Stomach (tissue), 9 donors: Measurements from ENCODE around the gene INS. TPM values are rescaled to one million over a fixed set of nuclear protein-coding genes. Genes with fewer than 3 reads are reported as not detected.

Experiments
- DNase-seq, 2 donors: peaks; one replicate each; pipeline versions ENCODE4 v3.0.0 to v3.0.0-alpha.2; 2013 to 2019
- H3K27ac ChIP-seq, 5 donors: fragments of 200-600 bp in 4 of 5; sonication (generic) in 4 of 5; one replicate each; pipeline ENCODE4 v1.5.1; 2013 to 2019; ENCODE audit warnings: mild to moderate bottlenecking in 1 of 5, moderate library complexity in 1 of 5
- H3K27me3 ChIP-seq, 3 donors: fragments of 200-600 bp; sonication (generic); one replicate each; pipeline ENCODE4 v1.5.1; 2017 to 2019; ENCODE audit warnings: mixed run types in 1 of 3
- H3K36me3 ChIP-seq, 4 donors: fragments of 200-600 bp; sonication (generic); 1 replicate in 3 of 4; 2 replicates in 1 of 4; pipeline ENCODE4 v1.5.1; 2016 to 2019
- H3K4me1 ChIP-seq, 4 donors: fragments of 200-600 bp; sonication (generic); one replicate each; pipeline ENCODE4 v1.5.1; 2016 to 2019
- H3K4me3 ChIP-seq, 4 donors: fragments of 200-600 bp; sonication (generic) in 3 of 4; one replicate each; pipeline ENCODE4 v1.5.1; 2016 to 2019; ENCODE audit warnings: mild to moderate bottlenecking in 1 of 4
- H3K9me3 ChIP-seq, 4 donors: fragments of 200-600 bp; sonication (generic); one replicate each; pipeline ENCODE4 v1.5.1; 2016 to 2019
- EP300 ChIP-seq: sonication (generic); formaldehyde crosslinking; IDR thresholded peaks from one replicate; pipeline ENCODE4 v1.6.1; 2017; ENCODE audit warnings: antibody characterized with exemption
- POLR2A ChIP-seq, 4 donors: fragments of 450-650 bp; IDR thresholded peaks; one replicate each; pipeline ENCODE4 v1.6.1; 2016; ENCODE audit warnings: antibody characterized with exemption in 4 of 4, control low read depth in 2 of 4, mild to moderate bottlenecking in 1 of 4, moderate library complexity in 1 of 4
- POLR2AphosphoS5 ChIP-seq, 3 donors: sonication (generic); formaldehyde crosslinking; IDR thresholded peaks; one replicate each; pipeline ENCODE4 v1.6.1; 2016; ENCODE audit warnings: antibody characterized with exemption in 3 of 3
- WGBS, 5 donors: extraction: QIAGEN DNeasy Blood & Tissue Kit in 3 of 5; methylation state at CpG; one replicate each; pipeline versions ENCODE4 v1.1.5 to v1.1.7; 2013 to 2018; 5-methylcytosine and 5-hydroxymethylcytosine counted together
- intact Hi-C: fragments of 100-400 bp; cut with DNase I; formaldehyde crosslinking; loops from one replicate; pipeline ENCODE4 v1.15.1; 2023; ENCODE audit warnings: low total_unique reads
- polyA plus RNA-seq, 3 donors: library from polyadenylated mRNA; stranded (reverse); fragments of 200-250 nt; gene quantifications; one replicate each; pipeline ENCODE4 v1.2.3, GENCODE V29; 2013
- total RNA-seq, 5 donors: library from RNA; depleted of rRNA; stranded (reverse); fragments of >200 nt; gene quantifications; one replicate each; pipeline versions ENCODE4 v1.1.0 to v1.2.3, GENCODE V29; 2014 to 2016
- TF ChIP-seq, protein P1 (sequence below), 7 experiments: fragments of 450-650 bp in 4 of 7; fragments of 200-600 bp in 3 of 7; sonication (generic) in 3 of 7; IDR thresholded peaks; one replicate each; pipeline ENCODE4 v1.5.1; 2016 to 2019; ENCODE audit warnings: antibody characterized with exemption in 7 of 7, control low read depth in 2 of 7, mild to moderate bottlenecking in 1 of 7
- donor health status: healthy with polysubstance abuse.
- donor health status: Bipolar disorder and iron deficiency.
- donor health status: healthy.

INS gene
- total and polyA plus RNA-seq, 8 donors, result 7.2 to 37.6 TPM; not detected in 6

DNA sequence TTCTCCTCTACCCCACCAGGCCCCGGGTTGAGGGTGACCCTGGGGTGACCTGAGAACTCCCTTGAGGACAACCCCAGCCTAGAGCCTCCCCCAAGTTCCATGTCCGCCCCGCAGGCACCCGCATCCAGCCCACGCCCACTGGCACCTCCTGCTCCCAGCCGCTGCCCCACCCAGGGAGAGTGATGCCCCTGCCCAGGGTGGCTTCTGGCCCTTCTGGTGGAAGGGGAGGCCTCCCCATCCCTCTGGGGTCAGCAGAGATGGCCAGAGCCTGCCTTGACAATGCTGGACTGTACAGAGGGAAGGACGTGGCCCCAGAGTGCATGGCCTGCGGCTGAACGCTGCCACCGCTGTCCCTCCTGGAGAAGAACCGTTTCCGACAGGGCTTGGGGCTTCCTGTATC is 11.7 kb upstream of the INS start:
- Histone ChIP-seq H3K27me3 (peaks cover 0 to 33% (median 6%) of the 10 kb centered on the region in 3 donors), H3K27ac (no peak overlapping the region), H3K4me1 (peaks cover 0 to 5% (median 0%) of the 10 kb centered on the region in 4 donors), H3K4me3 (no peak overlapping the region), H3K36me3 (no peaks in the 10 kb centered on the region), H3K9me3 (no peaks in the 10 kb centered on the region)
- intact Hi-C loops, result no loop called here
- WGBS, 5 donors, result 79 to 89% (median 83%) methylated on average over 6 to 12 of the region's 12 CpGs
- TF ChIP-seq EP300 (no peak), POLR2AphosphoS5 (IDR thresholded peaks at IDR 0.05) (no peak)
- TF ChIP-seq, protein P1, sequence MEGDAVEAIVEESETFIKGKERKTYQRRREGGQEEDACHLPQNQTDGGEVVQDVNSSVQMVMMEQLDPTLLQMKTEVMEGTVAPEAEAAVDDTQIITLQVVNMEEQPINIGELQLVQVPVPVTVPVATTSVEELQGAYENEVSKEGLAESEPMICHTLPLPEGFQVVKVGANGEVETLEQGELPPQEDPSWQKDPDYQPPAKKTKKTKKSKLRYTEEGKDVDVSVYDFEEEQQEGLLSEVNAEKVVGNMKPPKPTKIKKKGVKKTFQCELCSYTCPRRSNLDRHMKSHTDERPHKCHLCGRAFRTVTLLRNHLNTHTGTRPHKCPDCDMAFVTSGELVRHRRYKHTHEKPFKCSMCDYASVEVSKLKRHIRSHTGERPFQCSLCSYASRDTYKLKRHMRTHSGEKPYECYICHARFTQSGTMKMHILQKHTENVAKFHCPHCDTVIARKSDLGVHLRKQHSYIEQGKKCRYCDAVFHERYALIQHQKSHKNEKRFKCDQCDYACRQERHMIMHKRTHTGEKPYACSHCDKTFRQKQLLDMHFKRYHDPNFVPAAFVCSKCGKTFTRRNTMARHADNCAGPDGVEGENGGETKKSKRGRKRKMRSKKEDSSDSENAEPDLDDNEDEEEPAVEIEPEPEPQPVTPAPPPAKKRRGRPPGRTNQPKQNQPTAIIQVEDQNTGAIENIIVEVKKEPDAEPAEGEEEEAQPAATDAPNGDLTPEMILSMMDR (IDR thresholded peaks at IDR 0.05), result no peak
- no peak for DNase-seq

DNA sequence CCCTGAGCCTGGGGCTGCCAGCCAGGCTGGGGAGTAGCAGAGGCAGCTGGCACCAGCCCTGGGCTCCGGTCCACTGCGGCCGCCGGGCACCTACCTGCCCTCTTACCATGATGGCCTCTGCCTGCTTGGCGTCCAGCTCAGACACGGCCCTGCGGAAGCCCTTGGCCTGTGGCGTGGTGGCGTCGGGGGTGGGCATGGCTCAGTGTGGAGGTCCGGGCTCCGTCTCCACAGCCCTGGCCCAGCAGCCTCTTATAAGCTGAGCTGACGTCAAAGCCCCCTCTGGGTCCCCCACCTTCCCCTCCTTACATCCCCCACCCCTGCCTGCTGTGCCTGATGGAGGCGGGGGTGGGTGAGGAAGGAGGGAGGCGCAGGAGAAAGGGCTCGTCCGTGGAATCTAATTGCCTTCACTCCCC is 10.6 kb upstream of the INS start, which contains the start of gene TH:
TH (minus strand) TSS at position 225 of the 413 bp plus-strand sequence; CDS start at position 196, 29 bp downstream.
- Histone ChIP-seq H3K4me1 (peaks cover 0 to 7% (median 3%) of the 10 kb centered on the region in 4 donors), H3K9me3 (no peaks in the 10 kb centered on the region), H3K4me3 (no peak within 1 kb of the TSS), H3K36me3 (no peaks in the 10 kb centered on the region), H3K27ac (no peak within 1 kb of the TSS), H3K27me3 (peaks cover 0 to 37% (median 14%) of the 10 kb centered on the region in 3 donors)
- TF ChIP-seq, protein P1 (IDR thresholded peaks at IDR 0.05), result no peak
- TF ChIP-seq POLR2AphosphoS5 (IDR thresholded peaks at IDR 0.05) (no peak), POLR2A (IDR thresholded peaks at IDR 0.05) (no peak), EP300 (no peak)
- WGBS, 5 donors, result 70 to 82% (median 72%) methylated on average over 15 to 17 of the region's 17 CpGs
- intact Hi-C loops, result no loop called here
- peak in 1 of 2 donors; percentile 52 for DNase-seq

DNA sequence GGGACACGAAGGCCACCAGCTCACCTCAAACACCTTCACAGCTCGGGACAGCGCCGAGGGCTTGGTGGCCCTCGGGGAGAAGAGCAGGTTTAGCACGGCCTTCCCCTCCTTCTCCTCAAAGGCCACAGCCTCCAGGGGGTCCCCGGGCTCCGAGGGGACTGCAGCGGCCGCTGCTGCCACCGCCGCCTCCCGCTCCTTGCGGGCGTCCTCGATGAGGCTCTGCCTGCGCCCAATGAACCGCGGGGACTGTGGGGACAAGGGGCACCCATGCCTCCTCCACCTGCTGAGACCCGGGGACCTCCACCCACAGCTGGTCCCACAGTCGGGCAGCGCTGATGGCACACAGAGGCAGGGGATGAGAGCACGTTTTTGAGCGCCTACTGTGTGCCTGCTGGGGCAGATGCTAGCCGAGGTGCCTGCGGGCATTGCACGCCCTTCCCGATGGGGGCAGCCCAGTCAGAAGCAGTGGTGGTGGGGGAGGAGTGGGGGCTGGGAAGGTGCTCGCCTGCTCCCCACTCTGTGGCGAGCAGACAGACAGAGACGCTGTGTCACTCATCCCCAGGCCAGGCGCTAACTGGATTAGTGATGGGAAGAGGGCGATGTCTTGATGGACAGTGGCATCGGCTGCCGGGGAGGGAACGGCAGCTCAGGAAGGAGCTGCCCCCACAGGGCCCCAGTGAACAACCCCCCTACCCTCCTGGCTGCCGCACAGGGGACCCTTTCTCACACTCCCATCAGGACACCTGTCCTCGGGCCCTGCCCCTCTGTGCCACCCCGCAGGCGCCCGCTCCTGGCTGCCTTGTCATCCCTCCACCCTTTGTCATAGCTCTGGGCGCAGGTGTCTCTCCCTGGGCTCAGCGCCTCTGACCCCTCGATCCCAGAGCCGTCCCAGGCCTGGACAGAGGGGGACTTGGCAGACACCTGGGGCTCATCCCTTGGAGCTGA is 8.9 kb upstream of the INS start:
- Histone ChIP-seq H3K27me3 (peaks cover 2 to 54% (median 28%) of the 10 kb centered on the region in 3 donors), H3K9me3 (no peaks in the 10 kb centered on the region), H3K27ac (no peak overlapping the region), H3K4me3 (no peak overlapping the region), H3K4me1 (peaks cover 5 to 13% (median 9%) of the 10 kb centered on the region in 4 donors), H3K36me3 (no peaks in the 10 kb centered on the region)
- DNase-seq, result no peak
- intact Hi-C loops, result no loop called here
- WGBS, 5 donors, result 74 to 85% (median 77%) methylated on average over 23 to 45 of the region's 45 CpGs
- no peak for TF ChIP-seq POLR2A (IDR thresholded peaks at IDR 0.05)
- no peak for TF ChIP-seq EP300
- TF ChIP-seq, protein P1 (IDR thresholded peaks at IDR 0.05), result no peak
- TF ChIP-seq POLR2AphosphoS5 (IDR thresholded peaks at IDR 0.05), result no peak

DNA sequence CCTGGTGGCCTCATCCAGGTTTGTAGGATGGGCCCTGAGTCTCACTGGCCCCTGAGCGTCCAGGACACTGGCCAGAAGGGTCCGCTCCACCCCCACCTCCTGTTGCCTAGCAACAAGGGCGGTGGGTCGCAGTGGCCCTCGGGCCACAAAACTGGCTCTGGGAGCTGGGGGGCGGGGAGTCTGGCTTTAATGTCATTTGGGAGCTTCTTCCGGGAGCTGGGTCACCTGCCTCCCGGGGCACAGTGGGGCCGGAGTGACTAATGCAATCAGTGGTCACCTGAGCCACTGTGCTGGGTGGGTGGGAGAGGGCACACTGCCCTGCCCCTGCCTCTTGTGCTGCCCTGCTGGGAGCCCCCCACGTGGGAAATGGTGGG is 8.0 kb upstream of the INS start:
- no peak for TF ChIP-seq EP300
- no peak for TF ChIP-seq POLR2AphosphoS5 (IDR thresholded peaks at IDR 0.05)
- TF ChIP-seq POLR2A (IDR thresholded peaks at IDR 0.05), result no peak
- TF ChIP-seq, protein P1 (IDR thresholded peaks at IDR 0.05), result no peak
- no peaks in the 10 kb centered on the region for H3K36me3 ChIP-seq
- no peak overlapping the region for H3K4me3 ChIP-seq
- H3K9me3 ChIP-seq, result no peaks in the 10 kb centered on the region
- 38 to 61% (median 54%) methylated on average over 2 to 10 of the region's 10 CpGs for WGBS, 5 donors
- no peak overlapping the region for H3K27ac ChIP-seq
- no peak for DNase-seq
- intact Hi-C loops, result no loop called here
- peaks cover 5 to 13% (median 9%) of the 10 kb centered on the region in 4 donors for H3K4me1 ChIP-seq
- peaks cover 2 to 63% (median 28%) of the 10 kb centered on the region in 3 donors for H3K27me3 ChIP-seq
